GM23338 (cell line): ENCODE data around the gene SH3TC1. TPM values are rescaled to one million over a fixed set of nuclear protein-coding genes. Genes with fewer than 3 reads are reported as not detected.

Source experiments
- ATAC-seq: fragments of 200-7000 bp; cut with Tn5 transposase; 3 replicates; pipeline ENCODE4 v1.9.1; 2020
- DNase-seq: peaks from one replicate; pipeline ENCODE4 v3.0.0-alpha.2; 2015; ENCODE audit warnings: low spot score
- H2AFZ ChIP-seq: fragments of 200-600 bp; sonication (generic); 2 replicates; pipeline ENCODE4 v1.8.0; 2016; ENCODE audit warnings: antibody characterized with exemption, mild to moderate bottlenecking, moderate library complexity
- H3F3A ChIP-seq: fragments of 200-600 bp; sonication (generic); replicated peaks from 2 replicates; pipeline ENCODE4 v1.8.0; 2017; ENCODE audit warnings: antibody characterized with exemption, mixed run types, low read depth
- H3K27ac ChIP-seq: fragments of 200-600 bp; sonication (generic); 2 replicates; pipeline ENCODE4 v1.6.1; 2016; ENCODE audit warnings: low read depth
- H3K27me3 ChIP-seq: fragments of 200-600 bp; sonication (generic); 2 replicates; pipeline ENCODE4 v1.8.0; 2016; ENCODE audit warnings: mild to moderate bottlenecking, mixed run types, moderate library complexity; ENCODE audit not compliant: insufficient read depth
- H3K36me3 ChIP-seq: fragments of 200-600 bp; sonication (generic); 2 replicates; pipeline ENCODE4 v1.8.0; 2016; ENCODE audit warnings: mild to moderate bottlenecking; ENCODE audit not compliant: insufficient read depth
- H3K4me1 ChIP-seq: fragments of 200-600 bp; sonication (generic); 2 replicates; pipeline ENCODE4 v1.8.0; 2016; ENCODE audit warnings: mild to moderate bottlenecking, moderate library complexity; ENCODE audit not compliant: insufficient read depth
- H3K4me2 ChIP-seq: fragments of 200-600 bp; sonication (generic); 2 replicates; pipeline ENCODE4 v1.7.1; 2017; ENCODE audit warnings: mixed run types
- H3K4me3 ChIP-seq: fragments of 200-600 bp; sonication (generic); 2 replicates; pipeline ENCODE4 v1.6.1; 2016; ENCODE audit warnings: mixed run types
- H3K79me2 ChIP-seq: fragments of 200-600 bp; sonication (generic); replicated peaks from 2 replicates; pipeline ENCODE4 v1.8.0; 2017; ENCODE audit warnings: mild to moderate bottlenecking; ENCODE audit not compliant: insufficient read depth
- H3K9me2 ChIP-seq: fragments of 200-600 bp; sonication (generic); 2 replicates; pipeline ENCODE4 v1.8.0; 2017; ENCODE audit not compliant: insufficient read depth
- H4K20me1 ChIP-seq: fragments of 200-600 bp; sonication (generic); replicated peaks from 2 replicates; pipeline ENCODE4 v1.8.0; 2017; ENCODE audit warnings: mild to moderate bottlenecking; ENCODE audit not compliant: insufficient read depth
- H3K27ac Mint-ChIP-seq: 2 replicates; pipeline ENCODE4 v1.8.0; 2020; ENCODE audit warnings: inconsistent platforms, mild to moderate bottlenecking, moderate library complexity, mixed read lengths
- H3K27me3 Mint-ChIP-seq: 3 replicates; pipeline ENCODE4 v1.8.0; 2022; ENCODE audit warnings: low read depth, mild to moderate bottlenecking, moderate library complexity, mixed read lengths, inconsistent platforms; ENCODE audit not compliant: insufficient read depth, poor library complexity
- H3K36me3 Mint-ChIP-seq: 3 replicates; pipeline ENCODE4 v1.8.0; 2021; ENCODE audit warnings: low read depth, mild to moderate bottlenecking, inconsistent platforms, moderate library complexity, mixed read lengths
- H3K4me1 Mint-ChIP-seq: 3 replicates; pipeline ENCODE4 v1.8.0; 2020; ENCODE audit warnings: mild to moderate bottlenecking, inconsistent platforms, mixed read lengths
- H3K4me3 Mint-ChIP-seq: 3 replicates; pipeline ENCODE4 v1.8.0; 2021; ENCODE audit warnings: moderate library complexity, mild to moderate bottlenecking, inconsistent platforms, mixed read lengths
- H3K9me3 Mint-ChIP-seq: 3 replicates; pipeline ENCODE4 v1.8.0; 2020; ENCODE audit warnings: moderate library complexity, mild to moderate bottlenecking, inconsistent platforms, mixed read lengths
- EZH2 ChIP-seq: fragments of 200-600 bp; sonication (generic); IDR thresholded peaks from one replicate; pipeline ENCODE4 v1.8.0; 2017; ENCODE audit warnings: antibody characterized with exemption, mild to moderate bottlenecking, low read depth; ENCODE audit not compliant: unreplicated experiment
- EZH2phosphoT487 ChIP-seq: fragments of 200-600 bp; sonication (generic); IDR thresholded peaks from one replicate; pipeline ENCODE4 v1.8.1; 2018; ENCODE audit warnings: antibody characterized with exemption; ENCODE audit not compliant: unreplicated experiment
- JUNB ChIP-seq: IDR thresholded peaks from one replicate; pipeline ENCODE4 v1.6.1; 2016; ENCODE audit warnings: antibody characterized with exemption; ENCODE audit not compliant: unreplicated experiment
- NANOG ChIP-seq: IDR thresholded peaks from 2 replicates; pipeline ENCODE4 v1.6.1; 2016; ENCODE audit warnings: antibody characterized with exemption, borderline replicate concordance
- STAT1 ChIP-seq: IDR thresholded peaks from one replicate; pipeline ENCODE4 v1.6.1; 2016; ENCODE audit warnings: antibody characterized with exemption; ENCODE audit not compliant: unreplicated experiment
- ZNF114 ChIP-seq: fragments of 250-450 bp; sonication (Bioruptor Pico); IDR thresholded peaks from 2 replicates; pipeline ENCODE4 v1.5.0; 2020; ENCODE audit warnings: mild to moderate bottlenecking, moderate library complexity
- ZNF331 ChIP-seq: fragments of 250-450 bp; sonication (Bioruptor Pico); IDR thresholded peaks from 2 replicates; pipeline ENCODE4 v1.5.0; 2020; ENCODE audit warnings: low read depth, mild to moderate bottlenecking, moderate library complexity
- polyA plus RNA-seq: library from polyadenylated mRNA; unstranded; fragments of >200 nt; fragmentation: Nextera tagmentation; extraction: Ambion mirVana; gene quantifications from 2 replicates; pipeline ENCODE4 v1.2.1, GENCODE V29; 2016
- total RNA-seq: library from RNA; depleted of rRNA; stranded (reverse); fragments of >200 nt; shearing (Covaris generic); gene quantifications from 2 replicates; pipeline ENCODE4 v1.2.3, GENCODE V29; 2014
- TF ChIP-seq, protein P1 (sequence below): IDR thresholded peaks from one replicate; pipeline ENCODE4 v1.6.1; 2018; ENCODE audit warnings: antibody characterized with exemption; ENCODE audit not compliant: unreplicated experiment
- TF ChIP-seq, protein P2 (sequence below): IDR thresholded peaks from 2 replicates; pipeline ENCODE4 v1.6.1; 2016; ENCODE audit warnings: antibody characterized with exemption
- TF ChIP-seq, protein P3 (sequence below), 2 experiments: fragments of 200-600 bp in 1 of 2; sonication (generic) in 1 of 2; conservative IDR thresholded peaks; 2 replicates each; pipeline versions ENCODE4 v1.5.1 to v1.6.1; 2016 to 2017; ENCODE audit warnings: antibody characterized with exemption in 2 of 2, low read depth in 2 of 2, mild to moderate bottlenecking in 2 of 2, moderate library complexity in 1 of 2

SH3TC1 gene
- total and polyA plus RNA-seq, 2 experiments from 2014 or later = 0.07 TPM; not detected in 1

GRCh38 chr4:8265171-8265929 is 66.3 kb downstream of the SH3TC1 start (continued):
- no peak for TF ChIP-seq EZH2phosphoT487
- TF ChIP-seq EZH2 = no peak
- no peak for TF ChIP-seq STAT1
- TF ChIP-seq NANOG = no peak
- TF ChIP-seq, protein P1, sequence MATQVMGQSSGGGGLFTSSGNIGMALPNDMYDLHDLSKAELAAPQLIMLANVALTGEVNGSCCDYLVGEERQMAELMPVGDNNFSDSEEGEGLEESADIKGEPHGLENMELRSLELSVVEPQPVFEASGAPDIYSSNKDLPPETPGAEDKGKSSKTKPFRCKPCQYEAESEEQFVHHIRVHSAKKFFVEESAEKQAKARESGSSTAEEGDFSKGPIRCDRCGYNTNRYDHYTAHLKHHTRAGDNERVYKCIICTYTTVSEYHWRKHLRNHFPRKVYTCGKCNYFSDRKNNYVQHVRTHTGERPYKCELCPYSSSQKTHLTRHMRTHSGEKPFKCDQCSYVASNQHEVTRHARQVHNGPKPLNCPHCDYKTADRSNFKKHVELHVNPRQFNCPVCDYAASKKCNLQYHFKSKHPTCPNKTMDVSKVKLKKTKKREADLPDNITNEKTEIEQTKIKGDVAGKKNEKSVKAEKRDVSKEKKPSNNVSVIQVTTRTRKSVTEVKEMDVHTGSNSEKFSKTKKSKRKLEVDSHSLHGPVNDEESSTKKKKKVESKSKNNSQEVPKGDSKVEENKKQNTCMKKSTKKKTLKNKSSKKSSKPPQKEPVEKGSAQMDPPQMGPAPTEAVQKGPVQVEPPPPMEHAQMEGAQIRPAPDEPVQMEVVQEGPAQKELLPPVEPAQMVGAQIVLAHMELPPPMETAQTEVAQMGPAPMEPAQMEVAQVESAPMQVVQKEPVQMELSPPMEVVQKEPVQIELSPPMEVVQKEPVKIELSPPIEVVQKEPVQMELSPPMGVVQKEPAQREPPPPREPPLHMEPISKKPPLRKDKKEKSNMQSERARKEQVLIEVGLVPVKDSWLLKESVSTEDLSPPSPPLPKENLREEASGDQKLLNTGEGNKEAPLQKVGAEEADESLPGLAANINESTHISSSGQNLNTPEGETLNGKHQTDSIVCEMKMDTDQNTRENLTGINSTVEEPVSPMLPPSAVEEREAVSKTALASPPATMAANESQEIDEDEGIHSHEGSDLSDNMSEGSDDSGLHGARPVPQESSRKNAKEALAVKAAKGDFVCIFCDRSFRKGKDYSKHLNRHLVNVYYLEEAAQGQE = no peak

DNA sequence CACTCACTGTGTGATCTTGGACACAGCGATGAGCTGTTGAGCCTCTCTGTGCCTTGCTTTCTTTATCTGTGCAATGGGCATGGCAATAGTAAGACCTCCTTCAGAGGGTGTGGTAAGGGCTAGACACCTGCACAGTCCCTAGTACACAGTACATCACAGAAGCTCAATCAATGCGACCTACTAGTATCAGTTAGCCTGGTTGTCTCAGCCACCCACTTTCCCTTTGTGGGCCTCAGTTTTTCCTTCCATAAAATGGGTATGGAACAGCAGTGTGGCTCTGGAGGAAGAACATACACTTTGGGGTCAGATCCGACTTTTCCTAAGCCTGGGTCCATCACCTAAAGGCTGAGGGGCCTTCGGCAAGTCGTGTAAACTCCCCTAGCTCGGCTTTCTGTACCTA is 67.0 kb downstream of the SH3TC1 start:
- Histone ChIP-seq H3K27me3 (peaks cover 12% of the 10 kb centered on the region), H3K27ac (no peak overlapping the region), H4K20me1 (no peaks in the 10 kb centered on the region), H3K4me1 (no peaks in the 10 kb centered on the region), H3K36me3 (no peaks in the 10 kb centered on the region), H3K9me2 (no peaks in the 10 kb centered on the region), H3K4me3 (no peak overlapping the region), H3F3A (no peaks in the 10 kb centered on the region), H2AFZ (no peak overlapping the region), H3K79me2 (no peaks in the 10 kb centered on the region), H3K4me2 (no peak overlapping the region)
- Mint-ChIP-seq H3K27ac (peak overlapping the region; percentile 40; the same call in 1 of the 2 replicates), H3K4me3 (no peak overlapping the region), H3K4me1 (peaks cover 14% of the 10 kb centered on the region), H3K9me3 (no peaks in the 10 kb centered on the region; the same call in 2 of the 3 replicates), H3K27me3 (peaks cover 27% of the 10 kb centered on the region), H3K36me3 (no peaks in the 10 kb centered on the region)
- no peak for ATAC-seq
- no peak for DNase-seq
- no peak for TF ChIP-seq EZH2phosphoT487
- TF ChIP-seq JUNB = no peak
- TF ChIP-seq, protein P2, sequence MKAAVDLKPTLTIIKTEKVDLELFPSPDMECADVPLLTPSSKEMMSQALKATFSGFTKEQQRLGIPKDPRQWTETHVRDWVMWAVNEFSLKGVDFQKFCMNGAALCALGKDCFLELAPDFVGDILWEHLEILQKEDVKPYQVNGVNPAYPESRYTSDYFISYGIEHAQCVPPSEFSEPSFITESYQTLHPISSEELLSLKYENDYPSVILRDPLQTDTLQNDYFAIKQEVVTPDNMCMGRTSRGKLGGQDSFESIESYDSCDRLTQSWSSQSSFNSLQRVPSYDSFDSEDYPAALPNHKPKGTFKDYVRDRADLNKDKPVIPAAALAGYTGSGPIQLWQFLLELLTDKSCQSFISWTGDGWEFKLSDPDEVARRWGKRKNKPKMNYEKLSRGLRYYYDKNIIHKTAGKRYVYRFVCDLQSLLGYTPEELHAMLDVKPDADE = no peak
- TF ChIP-seq ZNF114 (CRISPR knock-in tag) = no peak
- TF ChIP-seq, protein P3, sequence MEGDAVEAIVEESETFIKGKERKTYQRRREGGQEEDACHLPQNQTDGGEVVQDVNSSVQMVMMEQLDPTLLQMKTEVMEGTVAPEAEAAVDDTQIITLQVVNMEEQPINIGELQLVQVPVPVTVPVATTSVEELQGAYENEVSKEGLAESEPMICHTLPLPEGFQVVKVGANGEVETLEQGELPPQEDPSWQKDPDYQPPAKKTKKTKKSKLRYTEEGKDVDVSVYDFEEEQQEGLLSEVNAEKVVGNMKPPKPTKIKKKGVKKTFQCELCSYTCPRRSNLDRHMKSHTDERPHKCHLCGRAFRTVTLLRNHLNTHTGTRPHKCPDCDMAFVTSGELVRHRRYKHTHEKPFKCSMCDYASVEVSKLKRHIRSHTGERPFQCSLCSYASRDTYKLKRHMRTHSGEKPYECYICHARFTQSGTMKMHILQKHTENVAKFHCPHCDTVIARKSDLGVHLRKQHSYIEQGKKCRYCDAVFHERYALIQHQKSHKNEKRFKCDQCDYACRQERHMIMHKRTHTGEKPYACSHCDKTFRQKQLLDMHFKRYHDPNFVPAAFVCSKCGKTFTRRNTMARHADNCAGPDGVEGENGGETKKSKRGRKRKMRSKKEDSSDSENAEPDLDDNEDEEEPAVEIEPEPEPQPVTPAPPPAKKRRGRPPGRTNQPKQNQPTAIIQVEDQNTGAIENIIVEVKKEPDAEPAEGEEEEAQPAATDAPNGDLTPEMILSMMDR (conservative IDR thresholded peaks at IDR 0.05; ENCODE audit: low read depth in 2 of 2) = no peak
- TF ChIP-seq NANOG = no peak
- no peak for TF ChIP-seq ZNF331 (CRISPR knock-in tag)
- TF ChIP-seq, protein P1 = no peak
- TF ChIP-seq STAT1 = no peak
